ENCODE data around the gene KIFC3. TPM values are rescaled to one million over a fixed set of nuclear protein-coding genes. Genes with fewer than 3 reads are reported as not detected.
"Not testable (repeated sequence)": the region's sequence is repeated elsewhere in the genome, so short reads cannot be mapped to it uniquely, and the experiment has no call there.

KIFC3 gene
- total and polyA plus RNA-seq, 2 donors (not counting 1 experiment from before 2014, with no cell fraction given) = 0.07 to 0.67 TPM

DNA sequence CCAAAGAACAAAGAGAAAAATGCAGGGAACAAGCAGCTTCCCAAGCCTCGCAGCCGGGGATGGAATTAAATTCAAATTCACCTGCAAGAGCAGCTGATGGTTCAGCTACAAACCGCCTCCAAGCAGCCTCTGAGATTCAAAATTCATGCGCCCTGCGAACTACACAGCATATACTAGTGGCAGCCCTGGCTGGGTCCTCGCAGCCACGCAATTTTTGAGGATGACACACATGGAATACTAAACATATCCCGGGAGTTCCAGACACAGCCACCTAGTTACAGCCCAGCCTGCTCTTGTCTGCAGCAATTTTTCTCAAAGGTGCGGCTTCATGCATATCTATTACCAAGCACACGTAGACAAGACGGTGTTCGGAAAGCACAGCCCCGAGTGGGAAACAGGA, 35.9 kb upstream of the KIFC3 start:
- ChIA-PET POLR2A (no interaction called here), CTCF (no interaction called here)
- Histone ChIP-seq H3K36me3 (replicated peaks in 1 of 2; ENCODE audit: control extremely low read depth in 1 of 2, control insufficient read depth in 1 of 2, extremely low read depth in 1 of 2, insufficient read depth in 2 of 2, low read length in 1 of 2) (no peaks in the 10 kb centered on the region), H3K9ac (ENCODE audit: low read length) (no peak overlapping the region), H3K4me3 (ENCODE audit: control extremely low read depth in 1 of 5, extremely low read depth in 1 of 5, insufficient read depth in 1 of 5, low read depth in 2 of 5, low read length in 4 of 5) (no peak overlapping the region), H3K9me3 (ENCODE audit: control extremely low read depth in 1 of 3, control insufficient read depth in 2 of 3, insufficient read depth in 1 of 3, low read length in 2 of 3) (no peaks in the 10 kb centered on the region), H3K27me3 (replicated peaks in 1 of 4; ENCODE audit: control extremely low read depth in 1 of 4, control insufficient read depth in 3 of 4, insufficient read depth in 4 of 4, low read length in 3 of 4) (no peaks in the 10 kb centered on the region), H3K27ac (ENCODE audit: low read length in 2 of 2) (no peak overlapping the region), H4K20me1 (ENCODE audit: control insufficient read depth, insufficient read depth, low read length, poor library complexity, severe bottlenecking) (no peaks in the 10 kb centered on the region), H3K79me2 (ENCODE audit: control insufficient read depth, insufficient read depth, low read length) (no peaks in the 10 kb centered on the region), H2AFZ (ENCODE audit: insufficient read depth, low read depth, low read length, poor library complexity, severe bottlenecking) (no peak overlapping the region), H3K4me2 (replicated peaks; ENCODE audit: low read depth, low read length, poor library complexity, severe bottlenecking) (no peak overlapping the region), H3K4me1 (ENCODE audit: control insufficient read depth in 2 of 2, insufficient read depth in 2 of 2, low read length in 2 of 2) (no peaks in the 10 kb centered on the region)
- no peak for ATAC-seq (ENCODE audit: low read depth)
- no peaks in the 10 kb centered on the region for H3K9me3 Mint-ChIP-seq (ENCODE audit: insufficient read depth)
- H3K27me3 Mint-ChIP-seq = peaks cover 21% of the 10 kb centered on the region
- no peak overlapping the region for H3K4me3 Mint-ChIP-seq
- no peaks in the 10 kb centered on the region for H3K4me1 Mint-ChIP-seq
- TF ChIP-seq, protein P1, sequence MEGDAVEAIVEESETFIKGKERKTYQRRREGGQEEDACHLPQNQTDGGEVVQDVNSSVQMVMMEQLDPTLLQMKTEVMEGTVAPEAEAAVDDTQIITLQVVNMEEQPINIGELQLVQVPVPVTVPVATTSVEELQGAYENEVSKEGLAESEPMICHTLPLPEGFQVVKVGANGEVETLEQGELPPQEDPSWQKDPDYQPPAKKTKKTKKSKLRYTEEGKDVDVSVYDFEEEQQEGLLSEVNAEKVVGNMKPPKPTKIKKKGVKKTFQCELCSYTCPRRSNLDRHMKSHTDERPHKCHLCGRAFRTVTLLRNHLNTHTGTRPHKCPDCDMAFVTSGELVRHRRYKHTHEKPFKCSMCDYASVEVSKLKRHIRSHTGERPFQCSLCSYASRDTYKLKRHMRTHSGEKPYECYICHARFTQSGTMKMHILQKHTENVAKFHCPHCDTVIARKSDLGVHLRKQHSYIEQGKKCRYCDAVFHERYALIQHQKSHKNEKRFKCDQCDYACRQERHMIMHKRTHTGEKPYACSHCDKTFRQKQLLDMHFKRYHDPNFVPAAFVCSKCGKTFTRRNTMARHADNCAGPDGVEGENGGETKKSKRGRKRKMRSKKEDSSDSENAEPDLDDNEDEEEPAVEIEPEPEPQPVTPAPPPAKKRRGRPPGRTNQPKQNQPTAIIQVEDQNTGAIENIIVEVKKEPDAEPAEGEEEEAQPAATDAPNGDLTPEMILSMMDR (IDR thresholded peaks at IDR 0.05) = no peak
- TF ChIP-seq EZH2 (IDR thresholded peaks at IDR 0.05; ENCODE audit: borderline replicate concordance, insufficient read depth, low read depth, low read length, poor library complexity, severe bottlenecking) = no peak
- 94% methylated on average over 13 of the region's 13 CpGs for WGBS (ENCODE audit: insufficient coverage)
- no peak for DNase-seq
- H3K27ac Mint-ChIP-seq = no peak overlapping the region
- intact Hi-C loops (cut with micrococcal nuclease) = no loop called here

- no peak for DNase-seq
- Histone ChIP-seq H3K4me1 (ENCODE audit: control insufficient read depth in 2 of 2, insufficient read depth in 2 of 2, low read length in 2 of 2) (no peaks in the 10 kb centered on the region), H3K9ac (ENCODE audit: low read length) (no peak overlapping the region), H3K27ac (ENCODE audit: low read length in 2 of 2) (no peak overlapping the region), H2AFZ (ENCODE audit: insufficient read depth, low read depth, low read length, poor library complexity, severe bottlenecking) (no peak overlapping the region), H3K4me3 (ENCODE audit: control extremely low read depth in 1 of 5, extremely low read depth in 1 of 5, insufficient read depth in 1 of 5, low read depth in 2 of 5, low read length in 4 of 5) (no peak overlapping the region), H3K36me3 (replicated peaks in 1 of 2; ENCODE audit: control extremely low read depth in 1 of 2, control insufficient read depth in 1 of 2, extremely low read depth in 1 of 2, insufficient read depth in 2 of 2, low read length in 1 of 2) (no peaks in the 10 kb centered on the region), H3K9me3 (ENCODE audit: control extremely low read depth in 1 of 3, control insufficient read depth in 2 of 3, insufficient read depth in 1 of 3, low read length in 2 of 3) (no peaks in the 10 kb centered on the region), H3K4me2 (replicated peaks; ENCODE audit: low read depth, low read length, poor library complexity, severe bottlenecking) (no peak overlapping the region), H4K20me1 (ENCODE audit: control insufficient read depth, insufficient read depth, low read length, poor library complexity, severe bottlenecking) (no peaks in the 10 kb centered on the region), H3K27me3 (replicated peaks in 1 of 4; ENCODE audit: control extremely low read depth in 1 of 4, control insufficient read depth in 3 of 4, insufficient read depth in 4 of 4, low read length in 3 of 4) (no peaks in the 10 kb centered on the region), H3K79me2 (ENCODE audit: control insufficient read depth, insufficient read depth, low read length) (no peaks in the 10 kb centered on the region)
- no peaks in the 10 kb centered on the region for H3K9me3 Mint-ChIP-seq (ENCODE audit: insufficient read depth)
- intact Hi-C loops (cut with micrococcal nuclease) = no loop called here
- ChIA-PET POLR2A (no interaction called here), CTCF (no interaction called here)
- peaks cover 22% of the 10 kb centered on the region for H3K27me3 Mint-ChIP-seq
- H3K4me1 Mint-ChIP-seq = no peaks in the 10 kb centered on the region
- no peak for TF ChIP-seq EZH2 (IDR thresholded peaks at IDR 0.05; ENCODE audit: borderline replicate concordance, insufficient read depth, low read depth, low read length, poor library complexity, severe bottlenecking)
- TF ChIP-seq, protein P1 (IDR thresholded peaks at IDR 0.05) = no peak
- WGBS (ENCODE audit: insufficient coverage) = 91% methylated on average over 9 of the region's 10 CpGs
- ATAC-seq (ENCODE audit: low read depth) = no peak
- no peak overlapping the region for H3K4me3 Mint-ChIP-seq
- no peak overlapping the region for H3K27ac Mint-ChIP-seq
These were observed 35.2 kb upstream of the KIFC3 start for GRCh38 chr16:57837305-57838125.

DNA sequence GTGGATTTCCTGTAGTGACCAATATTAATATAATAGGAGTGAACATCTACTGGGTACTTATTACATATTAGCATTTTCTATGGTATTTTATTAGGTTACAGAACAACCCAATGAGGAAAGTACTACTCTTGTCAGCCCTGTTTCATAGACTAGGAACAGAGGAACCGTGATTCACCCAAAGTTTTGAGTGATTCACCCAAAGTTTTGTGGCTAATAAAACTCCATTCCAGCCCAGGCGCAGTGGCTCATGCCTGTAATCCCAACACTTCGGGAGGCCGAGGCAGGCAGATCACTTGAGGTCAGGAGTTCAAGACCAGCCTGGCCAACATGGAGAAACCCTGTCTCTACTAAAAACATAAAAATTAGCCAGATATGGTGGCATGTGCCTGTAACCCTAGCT, 33.1 kb upstream of the KIFC3 start:
- H3K9ac ChIP-seq (ENCODE audit: low read length); H2AFZ ChIP-seq (ENCODE audit: insufficient read depth, low read depth, low read length, poor library complexity, severe bottlenecking); H3K27ac ChIP-seq (ENCODE audit: low read length in 2 of 2); ATAC-seq (ENCODE audit: low read depth); H3K9me3 Mint-ChIP-seq (ENCODE audit: insufficient read depth); H3K4me3 ChIP-seq (ENCODE audit: control extremely low read depth in 1 of 5, extremely low read depth in 1 of 5, insufficient read depth in 1 of 5, low read depth in 2 of 5, low read length in 4 of 5); H3K27ac Mint-ChIP-seq; H3K4me1 Mint-ChIP-seq; CTCF ChIA-PET; H3K79me2 ChIP-seq (ENCODE audit: control insufficient read depth, insufficient read depth, low read length); H3K4me1 ChIP-seq (ENCODE audit: control insufficient read depth in 2 of 2, insufficient read depth in 2 of 2, low read length in 2 of 2); H4K20me1 ChIP-seq (ENCODE audit: control insufficient read depth, insufficient read depth, low read length, poor library complexity, severe bottlenecking); H3K36me3 ChIP-seq (replicated peaks in 1 of 2; ENCODE audit: control extremely low read depth in 1 of 2, control insufficient read depth in 1 of 2, extremely low read depth in 1 of 2, insufficient read depth in 2 of 2, low read length in 1 of 2); H3K4me3 Mint-ChIP-seq; H3K4me2 ChIP-seq (replicated peaks; ENCODE audit: low read depth, low read length, poor library complexity, severe bottlenecking); H3K27me3 ChIP-seq (replicated peaks in 1 of 4; ENCODE audit: control extremely low read depth in 1 of 4, control insufficient read depth in 3 of 4, insufficient read depth in 4 of 4, low read length in 3 of 4); POLR2A ChIA-PET; DNase-seq; intact Hi-C loops (cut with micrococcal nuclease); H3K9me3 ChIP-seq (ENCODE audit: control extremely low read depth in 1 of 3, control insufficient read depth in 2 of 3, insufficient read depth in 1 of 3, low read length in 2 of 3): not testable (repeated sequence)
- WGBS (ENCODE audit: insufficient coverage) = 88% methylated on average over 4 of the region's 4 CpGs
- H3K27me3 Mint-ChIP-seq = peaks cover 22% of the 10 kb centered on the region
